ENCODE results near the gene METTL23. TPM values are rescaled to one million over a fixed set of nuclear protein-coding genes. Genes with fewer than 3 reads are reported as not detected.

Gene METTL23
- total RNA-seq, 1 experiment from 2014 or later: 37.7 TPM

DNA sequence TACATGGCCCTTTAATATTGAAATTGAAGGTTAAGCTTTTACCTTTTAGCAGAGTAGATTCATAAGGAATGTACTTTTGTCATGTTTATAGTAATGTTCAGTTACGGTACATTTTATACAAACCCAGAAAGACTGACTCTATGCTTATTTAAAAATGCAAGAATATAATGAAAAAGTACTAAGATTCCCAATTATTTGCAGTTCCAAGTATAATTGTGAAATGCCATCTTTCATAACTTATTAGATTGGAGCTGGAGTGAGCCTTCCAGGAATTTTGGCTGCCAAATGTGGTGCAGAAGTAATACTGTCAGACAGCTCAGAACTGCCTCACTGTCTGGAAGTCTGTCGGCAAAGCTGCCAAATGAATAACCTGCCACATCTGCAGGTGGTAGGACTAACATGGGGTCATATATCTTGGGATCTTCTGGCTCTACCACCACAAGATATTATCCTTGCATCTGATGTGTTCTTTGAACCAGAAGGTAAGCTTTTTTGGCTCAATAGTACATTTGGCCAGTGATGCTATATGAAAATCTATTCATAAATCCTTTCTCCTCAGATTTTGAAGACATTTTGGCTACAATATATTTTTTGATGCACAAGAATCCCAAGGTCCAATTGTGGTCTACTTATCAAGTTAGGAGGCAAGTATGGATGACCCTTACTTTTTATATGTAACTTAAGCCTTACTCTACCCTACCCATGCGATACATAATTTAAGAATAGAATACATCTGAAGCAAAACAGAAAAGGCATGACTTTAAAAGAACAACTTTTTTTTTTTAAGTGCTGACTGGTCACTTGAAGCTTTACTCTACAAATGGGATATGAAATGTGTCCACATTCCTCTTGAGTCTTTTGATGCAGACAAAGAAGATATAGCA is 6.3 kb downstream of the METTL23 start:
- no peaks in the 10 kb centered on the region for H3K27me3 Mint-ChIP-seq (ENCODE audit: insufficient read depth, unreplicated experiment)
- Histone ChIP-seq H3K9me3 (no peaks in the 10 kb centered on the region), H3K36me3 (ENCODE audit: control insufficient read depth, insufficient read depth, low read length) (peaks cover 11% of the 10 kb centered on the region), H3K27me3 (replicated peaks; ENCODE audit: control insufficient read depth, insufficient read depth, low read length) (no peaks in the 10 kb centered on the region), H3K4me3 (ENCODE audit: low read depth, low read length) (no peak overlapping the region), H3K4me1 (peaks cover 18% of the 10 kb centered on the region)
- peaks cover 21% of the 10 kb centered on the region for H3K4me1 Mint-ChIP-seq (ENCODE audit: low read depth, unreplicated experiment)
- BruUV-seq (replicated peaks): no TSS peak
- H3K9me3 Mint-ChIP-seq (ENCODE audit: unreplicated experiment): no peaks in the 10 kb centered on the region
- H3K4me3 Mint-ChIP-seq (ENCODE audit: unreplicated experiment): peak overlapping the region; percentile 96
- CTCF ChIA-PET: no interaction called here
- H3K27ac Mint-ChIP-seq (ENCODE audit: unreplicated experiment): peak overlapping the region; percentile 96
- intact Hi-C loops (cut with micrococcal nuclease; ENCODE audit: unreplicated experiment): no loop called here
- DNase-seq: no peak
- peaks cover 93% of the 10 kb centered on the region for H3K36me3 Mint-ChIP-seq (ENCODE audit: insufficient read depth, unreplicated experiment)
- POLR2A ChIA-PET: interaction anchor here (0.5 kb wide), 1 partner anchor 229 kb away, joined by 11 read pairs; no protein-coding TSS in a partner anchor
- TF ChIP-seq, protein P1, sequence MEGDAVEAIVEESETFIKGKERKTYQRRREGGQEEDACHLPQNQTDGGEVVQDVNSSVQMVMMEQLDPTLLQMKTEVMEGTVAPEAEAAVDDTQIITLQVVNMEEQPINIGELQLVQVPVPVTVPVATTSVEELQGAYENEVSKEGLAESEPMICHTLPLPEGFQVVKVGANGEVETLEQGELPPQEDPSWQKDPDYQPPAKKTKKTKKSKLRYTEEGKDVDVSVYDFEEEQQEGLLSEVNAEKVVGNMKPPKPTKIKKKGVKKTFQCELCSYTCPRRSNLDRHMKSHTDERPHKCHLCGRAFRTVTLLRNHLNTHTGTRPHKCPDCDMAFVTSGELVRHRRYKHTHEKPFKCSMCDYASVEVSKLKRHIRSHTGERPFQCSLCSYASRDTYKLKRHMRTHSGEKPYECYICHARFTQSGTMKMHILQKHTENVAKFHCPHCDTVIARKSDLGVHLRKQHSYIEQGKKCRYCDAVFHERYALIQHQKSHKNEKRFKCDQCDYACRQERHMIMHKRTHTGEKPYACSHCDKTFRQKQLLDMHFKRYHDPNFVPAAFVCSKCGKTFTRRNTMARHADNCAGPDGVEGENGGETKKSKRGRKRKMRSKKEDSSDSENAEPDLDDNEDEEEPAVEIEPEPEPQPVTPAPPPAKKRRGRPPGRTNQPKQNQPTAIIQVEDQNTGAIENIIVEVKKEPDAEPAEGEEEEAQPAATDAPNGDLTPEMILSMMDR (IDR thresholded peaks at IDR 0.05; ENCODE audit: insufficient read depth in 1 of 2, low read depth in 1 of 2, low read length in 1 of 2, severe bottlenecking in 1 of 2, unreplicated experiment in 1 of 2): no peak

DNA sequence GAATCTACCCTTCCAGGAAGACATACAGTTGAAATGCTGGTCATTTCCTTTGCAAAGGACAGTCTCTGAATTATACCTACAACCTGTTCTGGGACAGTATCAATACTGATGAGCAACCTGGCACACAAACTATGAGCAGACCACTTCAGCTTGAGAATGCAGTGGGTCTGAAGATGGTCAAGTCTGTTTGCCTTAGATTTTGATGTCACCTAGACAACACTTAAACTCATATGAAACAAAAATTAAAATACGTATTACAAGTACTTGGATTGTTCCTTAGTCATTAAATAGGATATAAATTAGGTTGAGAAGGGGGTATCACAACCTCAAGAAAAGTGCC is 6.9 kb downstream of the METTL23 start:
- Mint-ChIP-seq H3K36me3 (ENCODE audit: insufficient read depth, unreplicated experiment) (peaks cover 98% of the 10 kb centered on the region), H3K4me3 (ENCODE audit: unreplicated experiment) (peak overlapping the region; percentile 96), H3K9me3 (ENCODE audit: unreplicated experiment) (no peaks in the 10 kb centered on the region), H3K27me3 (ENCODE audit: insufficient read depth, unreplicated experiment) (no peaks in the 10 kb centered on the region), H3K4me1 (ENCODE audit: low read depth, unreplicated experiment) (peaks cover 21% of the 10 kb centered on the region), H3K27ac (ENCODE audit: unreplicated experiment) (peak overlapping the region; percentile 96)
- Histone ChIP-seq H3K4me1 (peaks cover 18% of the 10 kb centered on the region), H3K36me3 (ENCODE audit: control insufficient read depth, insufficient read depth, low read length) (peaks cover 11% of the 10 kb centered on the region), H3K9me3 (no peaks in the 10 kb centered on the region), H3K4me3 (ENCODE audit: low read depth, low read length) (no peak overlapping the region), H3K27me3 (replicated peaks; ENCODE audit: control insufficient read depth, insufficient read depth, low read length) (no peaks in the 10 kb centered on the region)
- POLR2A ChIA-PET: no interaction called here
- TF ChIP-seq, protein P1 (IDR thresholded peaks at IDR 0.05; ENCODE audit: insufficient read depth in 1 of 2, low read depth in 1 of 2, low read length in 1 of 2, severe bottlenecking in 1 of 2, unreplicated experiment in 1 of 2): no peak
- CTCF ChIA-PET: no interaction called here
- DNase-seq: no peak
- no TSS peak for BruUV-seq (replicated peaks)
- intact Hi-C loops (cut with micrococcal nuclease; ENCODE audit: unreplicated experiment): no loop called here

GRCh38 chr17:76734080-76734840 is 7.6 kb downstream of the METTL23 start:
- Mint-ChIP-seq H3K27ac (ENCODE audit: unreplicated experiment) (peak overlapping the region; percentile 96), H3K4me1 (ENCODE audit: low read depth, unreplicated experiment) (peaks cover 21% of the 10 kb centered on the region), H3K27me3 (ENCODE audit: insufficient read depth, unreplicated experiment) (no peaks in the 10 kb centered on the region), H3K9me3 (ENCODE audit: unreplicated experiment) (no peaks in the 10 kb centered on the region), H3K36me3 (ENCODE audit: insufficient read depth, unreplicated experiment) (peaks cover 96% of the 10 kb centered on the region), H3K4me3 (ENCODE audit: unreplicated experiment) (peak overlapping the region; percentile 96)
- DNase-seq: no peak
- Histone ChIP-seq H3K4me3 (ENCODE audit: low read depth, low read length) (peak overlapping the region; percentile 29), H3K27me3 (replicated peaks; ENCODE audit: control insufficient read depth, insufficient read depth, low read length) (no peaks in the 10 kb centered on the region), H3K4me1 (peaks cover 18% of the 10 kb centered on the region), H3K36me3 (ENCODE audit: control insufficient read depth, insufficient read depth, low read length) (peaks cover 11% of the 10 kb centered on the region), H3K9me3 (no peaks in the 10 kb centered on the region)
- no TSS peak for BruUV-seq (replicated peaks)
- ChIA-PET POLR2A (no interaction called here), CTCF (interaction anchor here (0.7 kb wide), 1 partner anchor 47 kb away, joined by 3 read pairs; no protein-coding TSS in a partner anchor)
- TF ChIP-seq, protein P1 (IDR thresholded peaks at IDR 0.05; ENCODE audit: insufficient read depth in 1 of 2, low read depth in 1 of 2, low read length in 1 of 2, severe bottlenecking in 1 of 2, unreplicated experiment in 1 of 2): no peak
- intact Hi-C loops (cut with micrococcal nuclease; ENCODE audit: unreplicated experiment): no loop called here

Data from Caco-2 (cell line).